HepG2 (cell line): ENCODE data around the gene TUBB4A. TPM values are rescaled to one million over a fixed set of nuclear protein-coding genes. Genes with fewer than 3 reads are reported as not detected.

Source experiments
- BCL6 ChIP-seq: IDR thresholded peaks from 2 replicates; pipeline ENCODE4 v1.6.1; 2016; ENCODE audit warnings: missing genetic modification reagents, missing compliant biosample characterization
- RBFOX2 ChIP-seq: fragments of 200-400 bp; formaldehyde crosslinking; IDR thresholded peaks from 2 replicates; pipeline ENCODE4 v1.6.1; 2017; ENCODE audit warnings: low read depth, mild to moderate bottlenecking, low read length
- ZNF790 ChIP-seq: sonication (generic); formaldehyde crosslinking; IDR thresholded peaks from 2 replicates; pipeline ENCODE4 v1.8.0; 2022; ENCODE audit warnings: missing genetic modification reagents, mild to moderate bottlenecking, borderline replicate concordance
- polyA plus RNA-seq, 8 experiments: library from polyadenylated mRNA; depleted of rRNA in 3 of 8; stranded (reverse) in 7 of 8; unstranded in 1 of 8; fragments of >200 nt; fragmentation: Illumina TruSeq in 4 of 8; extraction: Trizol in 4 of 8; gene quantifications; 2 replicates each; pipeline versions ENCODE4 v1.2.1 to v1.2.3, GENCODE V29; 2011 to 2016; ENCODE audit warnings: low read depth in 4 of 8, missing spikeins in 1 of 8, mixed read lengths in 1 of 8; ENCODE audit not compliant: insufficient read depth in 1 of 8
- total RNA-seq, 5 experiments: library from RNA; depleted of rRNA; stranded (reverse); fragments of >200 nt; fragmentation: Illumina TruSeq; extraction: Trizol; gene quantifications; 2 replicates each; pipeline ENCODE4 v1.2.3, GENCODE V29; 2016; ENCODE audit warnings: low read depth in 1 of 5
- TF ChIP-seq, protein P1 (sequence below): sonication (generic); formaldehyde crosslinking; IDR thresholded peaks from one replicate; pipeline ENCODE4 v1.5.1; 2020; ENCODE audit warnings: mild to moderate bottlenecking, missing genetic modification reagents; ENCODE audit errors: not compliant biosample characterization
- TF ChIP-seq, protein P2 (sequence below): IDR thresholded peaks from 2 replicates; pipeline ENCODE4 v1.6.1; 2016; ENCODE audit warnings: low read depth
- TF ChIP-seq, protein P3 (sequence below): sonication (generic); formaldehyde crosslinking; IDR thresholded peaks from 2 replicates; pipeline ENCODE4 v1.8.0; 2022; ENCODE audit warnings: mild to moderate bottlenecking, missing genetic modification reagents; ENCODE audit not compliant: insufficient replicate concordance

The TUBB4A gene
- total and polyA plus RNA-seq, 2 of the 13 experiments (the other 11 are each of a cell fraction or from before 2014, with no cell fraction given) = not detected

DNA sequence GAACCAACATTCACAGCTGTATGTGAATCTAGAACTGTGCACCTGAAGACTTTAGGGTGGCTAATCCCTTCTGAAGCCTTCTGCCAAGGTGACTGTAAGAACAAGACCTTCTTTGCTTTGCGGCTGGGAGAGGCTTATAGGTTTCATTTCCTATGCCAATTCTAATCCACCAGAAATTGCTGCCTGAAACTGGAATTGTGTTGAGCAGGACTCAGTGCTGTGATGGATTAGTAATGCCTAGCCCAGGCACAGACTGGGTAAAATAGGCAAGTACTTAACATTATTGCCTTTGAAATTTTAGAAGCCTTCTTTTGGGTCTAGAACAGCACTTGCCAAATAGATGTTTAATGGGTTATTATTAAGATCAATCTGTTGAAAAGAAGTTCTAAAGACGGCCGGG, 54.1 kb downstream of the TUBB4A start (continued):
- TF ChIP-seq, protein P1, sequence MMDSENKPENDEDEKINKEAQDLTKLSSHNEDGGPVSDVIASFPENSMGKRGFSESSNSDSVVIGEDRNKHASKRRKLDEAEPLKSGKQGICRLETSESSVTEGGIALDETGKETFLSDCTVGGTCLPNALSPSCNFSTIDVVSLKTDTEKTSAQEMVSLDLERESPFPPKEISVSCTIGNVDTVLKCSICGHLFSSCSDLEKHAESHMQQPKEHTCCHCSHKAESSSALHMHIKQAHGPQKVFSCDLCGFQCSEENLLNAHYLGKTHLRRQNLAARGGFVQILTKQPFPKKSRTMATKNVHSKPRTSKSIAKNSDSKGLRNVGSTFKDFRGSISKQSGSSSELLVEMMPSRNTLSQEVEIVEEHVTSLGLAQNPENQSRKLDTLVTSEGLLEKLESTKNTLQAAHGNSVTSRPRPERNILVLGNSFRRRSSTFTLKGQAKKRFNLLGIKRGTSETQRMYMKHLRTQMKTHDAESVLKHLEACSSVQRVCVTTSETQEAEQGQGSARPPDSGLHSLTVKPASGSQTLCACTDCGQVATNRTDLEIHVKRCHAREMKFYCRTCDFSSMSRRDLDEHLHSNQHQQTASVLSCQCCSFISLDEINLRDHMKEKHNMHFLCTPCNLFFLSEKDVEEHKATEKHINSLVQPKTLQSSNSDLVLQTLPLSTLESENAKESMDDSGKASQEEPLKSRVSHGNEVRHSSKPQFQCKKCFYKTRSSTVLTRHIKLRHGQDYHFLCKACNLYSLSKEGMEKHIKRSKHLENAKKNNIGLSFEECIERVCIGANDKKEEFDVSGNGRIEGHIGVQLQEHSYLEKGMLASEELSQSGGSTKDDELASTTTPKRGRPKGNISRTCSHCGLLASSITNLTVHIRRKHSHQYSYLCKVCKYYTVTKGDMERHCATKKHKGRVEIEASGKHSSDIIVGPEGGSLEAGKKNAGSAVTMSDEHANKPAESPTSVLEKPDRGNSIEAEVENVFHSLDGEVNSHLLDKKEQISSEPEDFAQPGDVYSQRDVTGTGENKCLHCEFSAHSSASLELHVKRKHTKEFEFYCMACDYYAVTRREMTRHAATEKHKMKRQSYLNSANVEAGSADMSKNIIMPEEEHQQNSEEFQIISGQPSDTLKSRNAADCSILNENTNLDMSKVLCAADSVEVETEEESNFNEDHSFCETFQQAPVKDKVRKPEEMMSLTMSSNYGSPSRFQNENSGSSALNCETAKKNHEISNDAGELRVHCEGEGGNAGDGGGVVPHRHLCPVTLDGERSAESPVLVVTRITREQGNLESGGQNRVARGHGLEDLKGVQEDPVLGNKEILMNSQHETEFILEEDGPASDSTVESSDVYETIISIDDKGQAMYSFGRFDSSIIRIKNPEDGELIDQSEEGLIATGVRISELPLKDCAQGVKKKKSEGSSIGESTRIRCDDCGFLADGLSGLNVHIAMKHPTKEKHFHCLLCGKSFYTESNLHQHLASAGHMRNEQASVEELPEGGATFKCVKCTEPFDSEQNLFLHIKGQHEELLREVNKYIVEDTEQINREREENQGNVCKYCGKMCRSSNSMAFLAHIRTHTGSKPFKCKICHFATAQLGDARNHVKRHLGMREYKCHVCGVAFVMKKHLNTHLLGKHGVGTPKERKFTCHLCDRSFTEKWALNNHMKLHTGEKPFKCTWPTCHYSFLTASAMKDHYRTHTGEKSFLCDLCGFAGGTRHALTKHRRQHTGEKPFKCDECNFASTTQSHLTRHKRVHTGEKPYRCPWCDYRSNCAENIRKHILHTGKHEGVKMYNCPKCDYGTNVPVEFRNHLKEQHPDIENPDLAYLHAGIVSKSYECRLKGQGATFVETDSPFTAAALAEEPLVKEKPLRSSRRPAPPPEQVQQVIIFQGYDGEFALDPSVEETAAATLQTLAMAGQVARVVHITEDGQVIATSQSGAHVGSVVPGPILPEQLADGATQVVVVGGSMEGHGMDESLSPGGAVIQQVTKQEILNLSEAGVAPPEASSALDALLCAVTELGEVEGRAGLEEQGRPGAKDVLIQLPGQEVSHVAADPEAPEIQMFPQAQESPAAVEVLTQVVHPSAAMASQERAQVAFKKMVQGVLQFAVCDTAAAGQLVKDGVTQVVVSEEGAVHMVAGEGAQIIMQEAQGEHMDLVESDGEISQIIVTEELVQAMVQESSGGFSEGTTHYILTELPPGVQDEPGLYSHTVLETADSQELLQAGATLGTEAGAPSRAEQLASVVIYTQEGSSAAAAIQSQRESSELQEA = no peak
- TF ChIP-seq ZNF790 (CRISPR knock-in tag) (no peak), RBFOX2 (no peak), BCL6 (CRISPR knock-in tag) (no peak)
- TF ChIP-seq, protein P2, sequence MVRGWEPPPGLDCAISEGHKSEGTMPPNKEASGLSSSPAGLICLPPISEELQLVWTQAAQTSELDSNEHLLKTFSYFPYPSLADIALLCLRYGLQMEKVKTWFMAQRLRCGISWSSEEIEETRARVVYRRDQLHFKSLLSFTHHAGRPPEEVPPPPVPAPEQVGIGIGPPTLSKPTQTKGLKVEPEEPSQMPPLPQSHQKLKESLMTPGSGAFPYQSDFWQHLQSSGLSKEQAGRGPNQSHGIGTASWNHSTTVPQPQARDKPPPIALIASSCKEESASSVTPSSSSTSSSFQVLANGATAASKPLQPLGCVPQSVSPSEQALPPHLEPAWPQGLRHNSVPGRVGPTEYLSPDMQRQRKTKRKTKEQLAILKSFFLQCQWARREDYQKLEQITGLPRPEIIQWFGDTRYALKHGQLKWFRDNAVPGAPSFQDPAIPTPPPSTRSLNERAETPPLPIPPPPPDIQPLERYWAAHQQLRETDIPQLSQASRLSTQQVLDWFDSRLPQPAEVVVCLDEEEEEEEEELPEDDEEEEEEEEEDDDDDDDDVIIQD (CRISPR knock-in tag) = no peak
- TF ChIP-seq, protein P3, sequence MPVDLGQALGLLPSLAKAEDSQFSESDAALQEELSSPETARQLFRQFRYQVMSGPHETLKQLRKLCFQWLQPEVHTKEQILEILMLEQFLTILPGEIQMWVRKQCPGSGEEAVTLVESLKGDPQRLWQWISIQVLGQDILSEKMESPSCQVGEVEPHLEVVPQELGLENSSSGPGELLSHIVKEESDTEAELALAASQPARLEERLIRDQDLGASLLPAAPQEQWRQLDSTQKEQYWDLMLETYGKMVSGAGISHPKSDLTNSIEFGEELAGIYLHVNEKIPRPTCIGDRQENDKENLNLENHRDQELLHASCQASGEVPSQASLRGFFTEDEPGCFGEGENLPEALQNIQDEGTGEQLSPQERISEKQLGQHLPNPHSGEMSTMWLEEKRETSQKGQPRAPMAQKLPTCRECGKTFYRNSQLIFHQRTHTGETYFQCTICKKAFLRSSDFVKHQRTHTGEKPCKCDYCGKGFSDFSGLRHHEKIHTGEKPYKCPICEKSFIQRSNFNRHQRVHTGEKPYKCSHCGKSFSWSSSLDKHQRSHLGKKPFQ (CRISPR knock-in tag) = no peak
